GM12878 (cell line): Measurements from ENCODE around the gene PRKCE. TPM values are rescaled to one million over a fixed set of nuclear protein-coding genes. Genes with fewer than 3 reads are reported as not detected.

Experiments used
- ATAC-seq: fragments of 200-7000 bp; cut with Tn5 transposase; 3 replicates; pipeline ENCODE4 v1.9.1; 2020; ENCODE audit warnings: mild to moderate bottlenecking, moderate library complexity
- BruUV-seq: library from RNA; stranded (reverse); fragments of 400-500 nt; replicated peaks from 2 replicates; lab custom pipeline; 2021; lab: Mats Ljungman, UMichigan
- CTCF ChIA-PET: fragments of 300-600 bp; sonication (Branson Sonifier 250); formaldehyde crosslinking; extraction: SDS; loops from one replicate; lab custom pipeline; 2021; ENCODE audit warnings: inconsistent platforms; lab: Yijun Ruan, JAX
- POLR2A ChIA-PET: fragments of 350-600 bp; formaldehyde crosslinking; extraction: SDS; loops from one replicate; lab custom pipeline; 2021; ENCODE audit warnings: inconsistent platforms; lab: Charles Lee
- RAD21 ChIA-PET: fragments of 300-600 bp; sonication (Branson Sonifier 250); formaldehyde crosslinking; loops from one replicate; lab custom pipeline; 2023; ENCODE audit warnings: antibody characterized with exemption; ENCODE audit not compliant: unreplicated experiment; lab: Charles Lee
- SMC1A ChIA-PET: fragments of 300-600 bp; sonication (Branson Sonifier 250); formaldehyde crosslinking; loops from one replicate; lab custom pipeline; 2023; ENCODE audit not compliant: unreplicated experiment, uncharacterized antibody; lab: Charles Lee
- DNase-seq: peaks from one replicate; pipeline ENCODE4 v3.0.0-alpha.2; 2011; ENCODE audit warnings: low read depth, low spot score
- FAIRE-seq: peaks from 3 replicates; lab custom pipeline; 2011; peaks lifted over from hg19 to GRCh38; lab: Jason Lieb, UNC
- H2AFZ ChIP-seq: 2 replicates; pipeline ENCODE4 v1.6.0; 2011; ENCODE audit warnings: low read depth, low read length, control low read depth; ENCODE audit not compliant: control insufficient read depth
- H3K27ac ChIP-seq: 2 replicates; pipeline ENCODE4 v1.5.1; 2011; ENCODE audit warnings: control low read depth; ENCODE audit not compliant: control insufficient read depth, insufficient read depth
- H3K27me3 ChIP-seq, 2 experiments: replicated peaks in 1 of 2; 2 replicates each; pipeline versions ENCODE4 v1.6.0 to v1.6.1; 2011; ENCODE audit warnings: low read length in 1 of 2; ENCODE audit not compliant: control insufficient read depth in 2 of 2, insufficient read depth in 2 of 2
- H3K36me3 ChIP-seq, 2 experiments: 2 replicates each; pipeline ENCODE4 v1.5.1; 2011; ENCODE audit warnings: low read length in 1 of 2; ENCODE audit not compliant: control insufficient read depth in 2 of 2, insufficient read depth in 2 of 2
- H3K4me1 ChIP-seq: 2 replicates; pipeline ENCODE4 v1.6.1; 2011; ENCODE audit warnings: mild to moderate bottlenecking, low read length, moderate library complexity, mixed read lengths; ENCODE audit not compliant: control insufficient read depth, insufficient read depth
- H3K4me2 ChIP-seq: 2 replicates; pipeline ENCODE4 v1.6.0; 2011; ENCODE audit warnings: control low read depth; ENCODE audit not compliant: control insufficient read depth, insufficient read depth
- H3K4me3 ChIP-seq: fragments of 200-600 bp; sonication (generic); 2 replicates; pipeline ENCODE4 v1.5.1; 2016
- H3K79me2 ChIP-seq: 2 replicates; pipeline ENCODE4 v1.6.0; 2011; ENCODE audit warnings: low read length; ENCODE audit not compliant: control insufficient read depth, insufficient read depth
- H3K9ac ChIP-seq: 2 replicates; pipeline ENCODE4 v1.8.0; 2011; ENCODE audit warnings: low read length, control low read depth, mixed read lengths; ENCODE audit not compliant: control insufficient read depth, insufficient read depth
- H3K9me3 ChIP-seq: replicated peaks from 3 replicates; pipeline ENCODE4 v1.5.1; 2011; ENCODE audit warnings: mild to moderate bottlenecking, low read length; ENCODE audit not compliant: control insufficient read depth, insufficient read depth
- H4K20me1 ChIP-seq: 2 replicates; pipeline ENCODE4 v1.6.0; 2011; ENCODE audit not compliant: control insufficient read depth, insufficient read depth
- MYB ChIP-seq: fragments of 150-350 bp; IDR thresholded peaks from 2 replicates; pipeline ENCODE4 v1.6.1; 2014; ENCODE audit warnings: mild to moderate bottlenecking, low read depth, low read length, borderline replicate concordance
- NFXL1 ChIP-seq: fragments of 450-650 bp; IDR thresholded peaks from 2 replicates; pipeline ENCODE4 v1.6.1; 2017; ENCODE audit warnings: antibody characterized with exemption, mild to moderate bottlenecking, borderline replicate concordance
- NFYA ChIP-seq: IDR thresholded peaks from 2 replicates; pipeline ENCODE4 v1.6.1; 2011; ENCODE audit warnings: low read depth, mild to moderate bottlenecking, low read length, improper control_type of control experiment, borderline replicate concordance
- TCF12 ChIP-seq: IDR thresholded peaks from 2 replicates; pipeline ENCODE4 v1.6.1; 2011; ENCODE audit warnings: low read depth, mild to moderate bottlenecking, low read length
- WGBS: methylation state at CpG from one replicate; pipeline ENCODE4 v1.1.6; 2016; ENCODE audit warnings: low lambda C conversion rate; ENCODE audit not compliant: insufficient replicate concordance, insufficient coverage; ENCODE audit errors: missing lambda C conversion rate; 5-methylcytosine and 5-hydroxymethylcytosine counted together
- in situ Hi-C: fragments of 300-500 bp; cut with MboI; formaldehyde crosslinking; loops from 9 replicates; pipeline ENCODE4 v1.14.3; 2018; ENCODE audit warnings: mixed read lengths
- intact Hi-C: fragments of 100-400 bp; cut with micrococcal nuclease; formaldehyde crosslinking; loops from one replicate; pipeline ENCODE4 v1.14.2; 2022; ENCODE audit not compliant: unreplicated experiment
- polyA plus RNA-seq, 11 experiments: library from polyadenylated mRNA; depleted of rRNA in 4 of 11; unstranded in 6 of 11; stranded (reverse) in 5 of 11; fragments of >200 nt; fragmentation: Nextera tagmentation in 4 of 11; fragmentation: Illumina TruSeq in 1 of 11; extraction: Ambion mirVana in 4 of 11; extraction: Trizol in 1 of 11; gene quantifications; 1 replicate in 1 of 11; 2 replicates in 10 of 11; pipeline versions ENCODE4 v1.2.1 to v1.2.3, GENCODE V29; 2011 to 2016; ENCODE audit warnings: inconsistent platforms in 2 of 11, missing spikeins in 2 of 11, low read depth in 1 of 11
- total RNA-seq, 4 experiments: library from RNA; depleted of rRNA in 3 of 4; stranded (reverse); fragments of >200 nt in 3 of 4; fragmentation: Illumina TruSeq in 1 of 4; extraction: Trizol in 1 of 4; gene quantifications; 2 replicates each; pipeline versions ENCODE4 v1.2.1 to v1.2.3, GENCODE V29; 2013 to 2021
- TF ChIP-seq, protein P1 (sequence below): fragments of 450-650 bp; formaldehyde crosslinking; IDR thresholded peaks from 2 replicates; pipeline ENCODE4 v1.5.0; 2022; ENCODE audit warnings: mild to moderate bottlenecking, missing genetic modification characterization

Gene PRKCE
- total and polyA plus RNA-seq, 10 of the 15 experiments (the other 5 are each of a cell fraction or from before 2014, with no cell fraction given): 2.6 to 28.2 (median 11.3) TPM

DNA sequence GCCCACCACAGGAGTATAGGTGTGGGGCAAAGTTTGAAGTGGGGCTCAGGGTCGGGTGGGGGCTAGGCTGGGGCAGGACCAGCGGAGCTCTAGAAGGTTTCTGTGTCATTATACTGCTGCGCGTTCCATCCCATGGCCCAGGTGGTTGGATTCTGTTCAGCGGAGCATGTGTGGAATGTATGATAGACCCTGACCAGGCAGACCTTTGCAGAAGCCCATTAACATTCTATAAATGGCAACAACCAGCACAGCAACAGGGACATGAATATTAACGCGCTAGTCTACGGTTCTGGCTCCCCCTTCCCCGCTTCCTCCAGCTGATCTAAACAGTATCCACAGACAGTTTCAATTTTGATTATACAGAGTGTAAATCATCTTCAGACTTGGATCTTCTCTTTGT, 4.1 kb upstream of the PRKCE start:
- Histone ChIP-seq H3K4me2 (no peak overlapping the region), H3K4me1 (no peaks in the 10 kb centered on the region), H3K27me3 (no peaks in the 10 kb centered on the region; a peak in 1 of 4 replicates), H3K79me2 (peaks cover 11% of the 10 kb centered on the region), H4K20me1 (no peaks in the 10 kb centered on the region), H3K9ac (no peak overlapping the region), H3K27ac (no peak overlapping the region), H3K9me3 (no peaks in the 10 kb centered on the region; the same call in 2 of the 3 replicates), H3K36me3 (no peaks in the 10 kb centered on the region), H2AFZ (no peak overlapping the region), H3K4me3 (no peak overlapping the region)
- no peak for DNase-seq
- ChIA-PET SMC1A (interaction anchor here (0.7 to 4.4 kb wide), 12 partner anchors 27 to 289 kb away, joined by 3 to 56 read pairs (median 4); no protein-coding TSS in a partner anchor), RAD21 (interaction anchor here (0.6 to 4.9 kb wide), 4 partner anchors 132 to 290 kb away, joined by 4 to 35 read pairs (median 14); no protein-coding TSS in a partner anchor), CTCF (interaction anchor here (1.8 to 5.0 kb wide), 4 partner anchors 82 to 289 kb away, joined by 5 to 64 read pairs (median 23); no protein-coding TSS in a partner anchor), POLR2A (interaction anchor here (0.6 to 0.9 kb wide), 3 partner anchors 81 to 198 kb away, joined by 3 to 4 read pairs (median 3); no protein-coding TSS in a partner anchor)
- in situ Hi-C loops (loop anchor here (5.0 to 25.0 kb wide), 3 partner anchors 130 to 715 kb away; no protein-coding TSS in a partner anchor), intact Hi-C loops (no loop called here)
- no peak for ATAC-seq
- no TSS peak for BruUV-seq
- TF ChIP-seq TCF12: no peak
- no peak for TF ChIP-seq MYB
- TF ChIP-seq, protein P1, sequence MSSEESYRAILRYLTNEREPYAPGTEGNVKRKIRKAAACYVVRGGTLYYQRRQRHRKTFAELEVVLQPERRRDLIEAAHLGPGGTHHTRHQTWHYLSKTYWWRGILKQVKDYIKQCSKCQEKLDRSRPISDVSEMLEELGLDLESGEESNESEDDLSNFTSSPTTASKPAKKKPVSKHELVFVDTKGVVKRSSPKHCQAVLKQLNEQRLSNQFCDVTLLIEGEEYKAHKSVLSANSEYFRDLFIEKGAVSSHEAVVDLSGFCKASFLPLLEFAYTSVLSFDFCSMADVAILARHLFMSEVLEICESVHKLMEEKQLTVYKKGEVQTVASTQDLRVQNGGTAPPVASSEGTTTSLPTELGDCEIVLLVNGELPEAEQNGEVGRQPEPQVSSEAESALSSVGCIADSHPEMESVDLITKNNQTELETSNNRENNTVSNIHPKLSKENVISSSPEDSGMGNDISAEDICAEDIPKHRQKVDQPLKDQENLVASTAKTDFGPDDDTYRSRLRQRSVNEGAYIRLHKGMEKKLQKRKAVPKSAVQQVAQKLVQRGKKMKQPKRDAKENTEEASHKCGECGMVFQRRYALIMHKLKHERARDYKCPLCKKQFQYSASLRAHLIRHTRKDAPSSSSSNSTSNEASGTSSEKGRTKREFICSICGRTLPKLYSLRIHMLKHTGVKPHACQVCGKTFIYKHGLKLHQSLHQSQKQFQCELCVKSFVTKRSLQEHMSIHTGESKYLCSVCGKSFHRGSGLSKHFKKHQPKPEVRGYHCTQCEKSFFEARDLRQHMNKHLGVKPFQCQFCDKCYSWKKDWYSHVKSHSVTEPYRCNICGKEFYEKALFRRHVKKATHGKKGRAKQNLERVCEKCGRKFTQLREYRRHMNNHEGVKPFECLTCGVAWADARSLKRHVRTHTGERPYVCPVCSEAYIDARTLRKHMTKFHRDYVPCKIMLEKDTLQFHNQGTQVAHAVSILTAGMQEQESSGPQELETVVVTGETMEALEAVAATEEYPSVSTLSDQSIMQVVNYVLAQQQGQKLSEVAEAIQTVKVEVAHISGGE (CRISPR knock-in tag): no peak
- no peak for TF ChIP-seq NFXL1
- TF ChIP-seq NFYA: no peak
- WGBS: 89% methylated on average over 9 of the region's 9 CpGs
- no peak for FAIRE-seq
